HG03521 (cell line): ENCODE data around the gene LORICRIN.
"Not testable (repeated sequence)": the region's sequence is repeated elsewhere in the genome, so short reads cannot be mapped to it uniquely, and the experiment has no call there.

Source experiments
- ATAC-seq: cut with Tn5 transposase; IDR thresholded peaks from one replicate; pipeline ENCODE4 v1.9.1; 2021; ENCODE audit warnings: mild to moderate bottlenecking, moderate library complexity; ENCODE audit not compliant: unreplicated experiment

The LORICRIN gene

GRCh38 chr1:153259387-153259786 is at the start of gene LORICRIN:
Gene LORICRIN, plus strand, starts transcription at chr1:153259687. Its CDS starts 1,263 bp downstream, at chr1:153260950.
- ATAC-seq = no peak

GRCh38 chr1:153210206-153210605 is 49.3 kb upstream of the LORICRIN start:
- ATAC-seq = no peak

GRCh38 chr1:153212201-153212600 is 47.3 kb upstream of the LORICRIN start:
- no peak for ATAC-seq

- ATAC-seq = no peak
These were observed 46.0 kb upstream of the LORICRIN start for GRCh38 chr1:153213519-153213918.

GRCh38 chr1:153217212-153217611 is 42.3 kb upstream of the LORICRIN start, which contains the start of gene PRR9:
Gene PRR9, plus strand, starts transcription at chr1:153217584. Its CDS starts 561 bp downstream, at chr1:153218145.
- ATAC-seq = no peak

GRCh38 chr1:153217744-153218416 is 41.6 kb upstream of the LORICRIN start:
- no peak for ATAC-seq

- ATAC-seq = no peak
These were observed 38.7 kb upstream of the LORICRIN start for GRCh38 chr1:153220606-153221303.

GRCh38 chr1:153223040-153223891 is 36.2 kb upstream of the LORICRIN start:
- ATAC-seq = not testable (repeated sequence)

GRCh38 chr1:153227810-153228209 is 31.7 kb upstream of the LORICRIN start:
- no peak for ATAC-seq

GRCh38 chr1:153228491-153228890 is 31.0 kb upstream of the LORICRIN start:
- no peak for ATAC-seq

- ATAC-seq = not testable (repeated sequence)
These were observed 30.2 kb upstream of the LORICRIN start for GRCh38 chr1:153229076-153229829.

- no peak for ATAC-seq
These were observed 28.1 kb upstream of the LORICRIN start for GRCh38 chr1:153231363-153231762.

- ATAC-seq = no peak
These were observed 27.7 kb upstream of the LORICRIN start for GRCh38 chr1:153231785-153232184.

- no peak for ATAC-seq
These were observed 26.9 kb upstream of the LORICRIN start for GRCh38 chr1:153232553-153232952.

GRCh38 chr1:153233448-153233847 is 26.0 kb upstream of the LORICRIN start:
- no peak for ATAC-seq

- no peak for ATAC-seq
These were observed 21.0 kb upstream of the LORICRIN start for GRCh38 chr1:153238527-153238926.

- no peak for ATAC-seq
These were observed 17.3 kb upstream of the LORICRIN start for GRCh38 chr1:153242160-153242559.

GRCh38 chr1:153245466-153245865 is 14.0 kb upstream of the LORICRIN start:
- no peak for ATAC-seq

- ATAC-seq = no peak
These were observed 13.5 kb upstream of the LORICRIN start for GRCh38 chr1:153246018-153246417.

GRCh38 chr1:153246825-153247224 is 12.7 kb upstream of the LORICRIN start:
- no peak for ATAC-seq
